HG03280 (cell line): ENCODE results near the gene YBX3.

ENCODE experiments used
- ATAC-seq: cut with Tn5 transposase; IDR thresholded peaks from one replicate; pipeline ENCODE4 v1.9.1; 2021; ENCODE audit warnings: mild to moderate bottlenecking, moderate library complexity; ENCODE audit not compliant: unreplicated experiment

The YBX3 gene

DNA sequence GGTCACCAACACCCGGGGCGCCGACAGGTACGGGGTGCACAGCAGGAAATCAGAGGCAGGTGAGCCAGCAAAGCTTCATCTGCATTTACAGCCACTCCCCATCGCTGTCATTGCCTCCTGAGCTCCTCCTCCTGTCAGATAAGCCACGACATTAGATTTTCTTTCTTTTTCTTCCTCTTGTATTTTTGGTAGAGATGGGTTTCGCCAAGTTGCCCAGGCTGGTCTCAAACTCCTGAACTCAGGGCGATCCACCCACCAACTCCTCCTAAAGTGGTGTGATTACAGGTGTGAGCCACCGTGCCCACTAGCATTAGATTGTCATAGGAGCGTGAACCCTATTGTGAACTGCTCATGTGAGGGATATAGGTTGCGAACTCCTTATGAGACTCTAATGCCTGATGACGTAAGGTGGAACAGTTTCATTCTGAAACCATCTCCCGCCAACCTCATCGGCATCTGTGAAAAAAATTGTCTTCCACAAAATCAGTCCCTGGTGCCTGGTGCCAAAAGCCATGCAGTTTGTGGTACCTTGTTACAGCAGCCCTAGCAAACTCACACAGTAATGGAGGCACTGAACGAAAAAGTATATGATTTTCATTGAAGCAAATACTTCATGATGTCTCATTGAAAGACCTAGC lies 50.8 kb downstream of the YBX3 start:
- no peak for ATAC-seq

DNA sequence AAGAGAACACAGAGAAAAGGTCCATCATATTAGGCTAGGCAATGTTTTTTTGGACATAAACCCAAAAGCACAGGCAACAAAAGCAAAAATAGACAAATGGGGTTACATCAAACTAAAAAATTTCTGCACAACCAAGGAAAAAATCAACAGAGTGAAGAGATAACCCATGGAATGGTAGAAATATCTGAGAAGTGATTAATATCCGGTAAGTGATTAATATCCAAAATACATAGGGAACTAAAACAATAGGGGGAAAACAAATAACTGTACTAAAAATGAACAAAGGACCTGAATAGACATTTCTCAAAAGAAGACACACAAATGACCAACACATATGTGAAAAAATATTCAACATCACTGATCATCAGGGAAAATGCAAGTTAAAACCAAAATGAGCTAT lies 53.6 kb downstream of the YBX3 start:
- no peak for ATAC-seq

DNA sequence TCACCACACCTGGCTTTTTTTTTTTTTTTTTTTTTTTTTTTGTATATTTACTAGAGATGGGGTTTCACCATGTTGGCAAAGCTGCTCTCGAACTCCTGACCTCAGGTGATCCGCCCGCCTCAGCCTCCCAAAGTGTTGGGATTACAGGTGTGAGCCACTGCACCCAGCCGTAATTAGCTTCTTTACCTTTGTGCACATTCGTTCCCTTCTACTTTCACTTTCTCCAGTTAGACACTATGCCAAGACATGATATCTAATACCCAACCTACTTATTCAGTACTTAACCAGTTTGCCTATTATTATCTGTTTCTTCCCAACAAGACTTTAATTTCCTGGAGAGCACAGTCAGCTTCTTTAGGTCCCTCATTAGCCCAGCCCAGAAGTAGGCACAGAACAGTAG lies 54.6 kb downstream of the YBX3 start:
- no peak for ATAC-seq

DNA sequence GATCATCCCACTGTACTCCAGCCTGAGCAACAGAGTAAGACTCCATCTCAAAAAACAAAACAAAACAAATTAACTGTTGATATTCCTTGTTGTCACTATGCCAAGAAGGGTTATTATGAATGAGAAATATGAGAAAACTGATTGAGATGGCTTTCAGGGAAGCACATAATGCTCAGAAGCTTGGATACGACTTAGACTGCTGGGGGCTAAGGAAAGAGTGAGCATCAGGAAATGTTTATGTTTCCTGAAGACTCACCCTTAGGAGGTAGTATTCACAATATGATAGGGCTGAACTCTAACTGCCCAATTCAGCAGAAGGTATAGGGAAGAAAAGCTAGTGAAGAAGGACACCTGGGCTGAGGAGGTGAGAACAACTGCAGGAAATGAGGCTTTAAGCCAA lies 55.5 kb downstream of the YBX3 start:
- ATAC-seq, result no peak

DNA sequence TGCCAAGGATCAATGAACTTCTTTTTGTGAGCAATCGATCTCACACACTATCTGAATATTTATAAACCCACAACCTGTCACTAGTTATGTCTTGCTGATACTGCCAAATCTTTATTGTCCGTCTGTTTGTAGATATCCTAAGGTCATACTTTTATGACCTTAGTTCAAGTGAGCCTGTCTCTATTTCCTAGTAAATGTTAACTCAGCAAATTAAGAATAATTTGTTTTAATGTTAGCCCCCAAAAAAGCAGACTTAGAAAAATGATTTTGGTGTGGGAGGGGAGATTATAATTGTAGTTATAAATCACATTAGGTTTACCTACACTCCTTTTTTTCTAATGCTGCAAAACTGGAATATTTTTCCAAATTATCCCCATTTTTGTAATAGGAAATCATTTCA lies 58.6 kb downstream of the YBX3 start:
- no peak for ATAC-seq

DNA sequence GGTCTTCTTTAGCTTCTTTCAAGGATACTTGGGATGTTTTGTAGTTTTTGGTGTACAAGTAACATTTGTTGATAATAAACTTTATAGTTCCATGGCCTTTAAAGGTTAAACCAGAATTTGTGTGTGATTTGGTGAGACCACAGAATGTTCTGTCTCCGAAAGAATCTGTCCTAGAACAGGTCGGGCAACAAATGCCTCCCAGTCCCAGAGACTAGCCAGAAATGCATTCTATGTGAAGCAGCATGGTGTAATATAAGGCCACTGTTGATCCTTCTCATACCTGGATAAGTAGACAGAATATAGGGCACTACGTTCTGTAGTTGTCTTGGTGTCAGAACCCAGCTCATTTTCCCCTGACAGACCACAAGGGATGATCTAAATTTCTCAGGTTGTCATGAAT lies 59.3 kb downstream of the YBX3 start:
- ATAC-seq, result no peak

DNA sequence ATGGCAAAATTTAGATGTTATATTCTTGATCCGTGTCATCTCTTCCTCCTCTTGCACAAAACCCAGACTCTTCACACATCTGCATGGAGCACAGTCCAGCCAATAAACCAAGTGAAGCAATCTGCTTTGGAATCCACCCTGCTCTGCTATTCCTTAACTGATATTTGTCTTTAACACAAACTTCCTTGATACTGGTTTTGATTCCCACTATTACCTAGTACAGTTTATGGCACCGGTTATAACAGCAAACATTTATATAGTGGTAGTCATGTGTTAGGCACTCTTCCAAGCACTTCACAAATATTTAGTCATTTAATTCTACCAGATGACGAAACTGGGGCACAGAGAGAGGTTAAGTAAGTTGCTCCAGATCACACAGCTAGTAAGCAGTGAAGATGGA lies 61.8 kb downstream of the YBX3 start:
- no peak for ATAC-seq

DNA sequence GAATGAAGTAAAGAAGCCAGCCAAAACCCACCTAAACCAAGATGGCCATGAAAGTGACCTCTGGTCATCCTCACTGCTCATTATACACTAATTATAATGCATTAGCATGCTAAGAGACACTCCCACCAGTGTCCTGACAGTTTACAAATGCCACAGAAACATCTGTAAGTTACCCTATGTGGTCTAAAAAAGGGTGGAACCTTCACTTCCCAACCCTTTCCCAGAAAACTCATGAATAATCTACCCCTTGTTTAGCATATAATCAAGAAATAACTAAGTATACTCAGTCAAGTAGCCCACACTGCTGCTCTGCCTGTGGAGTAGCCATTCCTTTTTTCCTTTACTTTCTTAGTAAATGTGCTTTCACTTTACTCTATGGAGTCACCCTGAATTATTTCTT lies 69.1 kb downstream of the YBX3 start:
- no peak for ATAC-seq

DNA sequence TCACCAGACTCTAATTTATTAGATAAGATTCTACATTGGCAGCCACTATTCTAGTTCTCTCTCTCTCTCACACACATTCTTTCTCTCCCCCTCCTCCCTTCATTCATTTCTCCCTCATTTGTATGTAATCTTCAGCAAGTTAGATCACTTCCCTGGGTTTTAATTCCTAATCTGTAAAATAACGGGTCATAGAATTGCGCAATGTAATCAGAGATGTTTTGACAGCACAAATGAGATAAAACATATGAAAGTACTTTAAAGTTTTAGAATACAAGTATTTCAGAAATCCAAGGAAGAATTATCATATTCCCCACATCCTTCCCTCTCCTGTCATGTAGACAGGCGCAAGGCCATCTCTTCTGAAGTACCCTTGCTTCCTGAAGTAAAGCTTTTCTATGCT lies 70.9 kb downstream of the YBX3 start:
- ATAC-seq, result no peak
